Activated naive CD8-positive, alpha-beta T cell treated with anti-CD3 and anti-CD28 coated beads, Interleukin-2, amount 50 U/mL, for 16 hours (primary cell): ENCODE data around the gene ZNF324B.
A peak's percentile ranks its signal among the peaks of the same experiment; 100 is the strongest.
"Not testable (repeated sequence)": the region's sequence is repeated elsewhere in the genome, so short reads cannot be mapped to it uniquely, and the experiment has no call there.

Source experiments
- DNase-seq: peaks from one replicate; pipeline ENCODE4 v3.0.0-alpha.2; 2020; ENCODE audit warnings: low read depth, low spot score

The ZNF324B gene

DNA sequence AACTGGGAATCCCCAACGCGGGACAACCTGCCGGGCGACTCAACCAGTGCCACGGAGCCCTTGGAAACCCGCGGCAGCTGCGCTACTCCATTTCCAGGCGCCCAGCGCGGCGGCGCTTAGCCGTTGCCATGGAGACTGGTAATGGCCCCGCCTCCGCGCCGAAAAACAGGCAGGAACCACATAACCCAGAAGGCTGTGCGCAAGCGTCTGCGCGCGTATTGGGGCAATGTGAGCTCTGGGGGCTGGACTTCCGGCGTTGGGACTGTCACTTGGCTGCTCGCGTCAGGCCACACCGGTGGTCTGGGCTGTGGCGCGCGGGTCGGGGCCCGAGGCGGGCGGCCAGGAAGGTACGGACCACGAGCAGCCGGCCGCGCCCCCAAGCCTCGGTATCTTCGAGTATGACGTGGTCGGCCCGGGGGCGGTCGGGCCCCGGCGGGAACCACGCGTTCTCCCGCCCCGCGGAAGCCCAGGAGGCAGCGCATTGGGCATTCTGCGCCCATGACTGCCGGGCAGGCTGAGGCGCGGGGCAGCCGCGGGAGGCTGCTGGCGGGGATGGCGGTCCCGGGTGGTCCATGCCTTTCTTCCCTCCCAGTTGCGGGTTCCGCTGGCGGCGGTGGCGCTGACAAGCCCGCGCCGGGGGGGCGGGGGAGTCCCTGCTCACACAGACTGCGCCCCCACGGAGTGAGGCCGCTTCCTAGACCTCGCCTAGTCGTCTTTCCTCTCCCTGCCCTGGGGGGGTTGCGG, at the start of gene ZNF324B:
Gene ZNF324B, plus strand, starts transcription at position 265 of the 744 bp plus-strand sequence. CDS start 2,080 bp downstream, outside the sequence.
- peak; percentile 96 for DNase-seq

DNA sequence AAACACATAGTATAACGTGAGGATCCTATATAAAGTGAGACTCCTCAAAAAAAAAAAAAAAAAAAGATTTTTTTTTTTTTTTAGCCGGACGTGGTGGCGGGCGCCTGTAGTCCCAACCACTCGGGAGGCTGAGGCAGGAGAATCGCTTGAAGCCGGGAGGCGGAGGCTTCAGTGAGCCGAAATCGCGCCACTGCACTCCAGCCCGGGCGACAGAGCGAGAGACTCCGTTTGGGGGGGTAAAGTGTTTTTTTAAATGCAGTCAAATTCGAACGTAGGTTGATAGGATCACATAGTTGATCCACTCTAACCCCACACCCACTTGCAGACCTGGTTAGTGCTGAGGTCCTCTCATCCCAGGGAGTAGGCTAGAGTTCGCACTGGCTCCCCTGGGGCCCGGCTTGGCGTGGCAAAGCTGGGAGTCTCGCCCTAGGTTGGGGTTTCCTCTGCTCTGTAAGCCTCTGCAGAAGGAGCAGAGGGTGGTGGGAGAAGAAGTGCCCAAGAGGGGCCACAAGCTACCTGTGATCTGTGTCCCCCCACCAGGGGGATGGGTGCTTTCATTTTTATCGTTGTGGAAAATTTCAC, 49.5 kb upstream of the ZNF324B start:
- DNase-seq = no peak

DNA sequence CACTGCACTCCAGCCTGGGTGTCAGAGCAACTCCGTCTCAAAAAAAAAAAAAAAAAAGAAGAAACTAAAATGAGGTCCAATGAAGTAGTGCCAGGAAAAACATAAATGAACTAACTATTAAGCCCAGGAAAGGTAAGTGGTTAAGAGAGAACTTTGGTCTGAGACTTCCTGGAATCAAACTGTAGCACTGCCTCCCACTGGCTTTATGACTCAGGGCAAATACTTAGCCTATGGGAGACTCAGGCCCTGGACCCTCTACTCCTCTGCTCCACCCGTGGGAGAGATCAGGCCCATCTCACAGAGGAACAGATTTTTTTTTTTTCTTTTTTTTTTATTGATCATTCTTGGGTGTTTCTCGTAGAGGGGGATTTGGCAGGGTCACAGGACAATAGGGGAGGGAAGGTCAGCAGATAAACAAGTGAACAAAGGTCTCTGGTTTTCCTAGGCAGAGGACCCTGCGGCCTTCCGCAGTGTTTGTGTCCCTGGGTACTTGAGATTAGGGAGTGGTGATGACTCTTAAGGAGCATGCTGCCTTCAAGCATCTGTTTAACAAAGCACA, 47.4 kb upstream of the ZNF324B start:
- DNase-seq = not testable (repeated sequence)

DNA sequence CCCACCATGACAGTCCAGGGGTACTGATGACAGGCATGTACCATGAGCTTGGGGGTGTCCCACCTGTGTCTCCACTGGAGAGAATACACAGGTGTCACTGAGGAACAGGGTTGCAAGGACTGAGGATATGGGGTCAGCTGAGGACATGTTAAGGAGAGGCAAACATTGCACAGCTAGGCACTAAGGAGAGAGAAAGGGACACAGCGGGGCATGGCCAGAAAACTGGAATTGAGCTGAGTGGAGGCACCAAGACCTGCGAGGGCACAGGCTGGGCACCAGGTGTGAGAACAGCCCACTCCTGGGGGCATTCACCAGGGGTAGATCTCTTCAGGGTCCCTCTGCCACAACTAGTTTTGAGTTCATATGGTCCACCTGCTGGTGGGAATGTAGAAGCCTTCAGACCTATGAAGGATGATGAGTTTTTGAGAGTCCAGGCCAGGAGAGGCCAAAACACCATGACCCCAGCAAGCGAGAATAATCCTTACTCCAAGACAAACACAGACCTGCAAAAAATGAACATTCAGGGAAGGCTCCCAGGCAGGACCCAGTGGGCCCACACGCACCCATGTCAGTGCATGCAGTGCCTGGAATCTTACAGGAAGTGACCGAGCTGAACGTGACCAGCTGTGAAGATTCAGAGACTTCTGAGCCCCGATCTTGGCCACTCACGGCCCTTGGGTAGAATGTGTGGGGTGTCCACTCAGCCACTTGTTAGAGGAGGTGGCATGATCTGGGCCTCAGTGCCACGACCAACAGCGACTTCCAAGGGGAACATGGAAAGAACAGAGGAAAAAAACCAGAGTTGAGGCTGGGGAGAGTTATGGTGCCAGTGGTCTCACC, 44.4 kb upstream of the ZNF324B start:
- no peak for DNase-seq

DNA sequence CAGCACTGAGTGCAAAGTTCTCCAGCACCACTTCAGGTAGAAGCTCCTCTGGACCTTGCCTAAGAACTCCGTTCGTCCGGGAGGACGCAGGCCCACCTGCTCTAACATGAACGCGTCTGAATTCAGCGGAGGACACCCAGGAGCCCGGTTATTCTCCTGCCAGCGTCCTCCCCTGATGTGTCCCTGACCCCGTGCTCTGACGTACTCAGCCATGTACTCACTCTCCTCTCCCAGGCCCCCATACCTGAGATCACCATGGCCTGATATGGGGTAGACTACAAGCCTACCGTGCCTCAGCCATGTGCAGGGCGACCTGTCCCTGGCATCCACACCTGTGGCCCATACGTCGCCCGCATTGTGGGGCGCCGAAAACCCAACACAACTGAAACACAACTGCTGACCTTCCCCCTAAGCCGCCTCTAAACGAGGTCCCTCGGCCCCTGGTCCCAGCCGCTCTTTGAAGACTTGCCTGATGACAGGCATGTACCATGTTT, 43.7 kb upstream of the ZNF324B start:
- no peak for DNase-seq

DNA sequence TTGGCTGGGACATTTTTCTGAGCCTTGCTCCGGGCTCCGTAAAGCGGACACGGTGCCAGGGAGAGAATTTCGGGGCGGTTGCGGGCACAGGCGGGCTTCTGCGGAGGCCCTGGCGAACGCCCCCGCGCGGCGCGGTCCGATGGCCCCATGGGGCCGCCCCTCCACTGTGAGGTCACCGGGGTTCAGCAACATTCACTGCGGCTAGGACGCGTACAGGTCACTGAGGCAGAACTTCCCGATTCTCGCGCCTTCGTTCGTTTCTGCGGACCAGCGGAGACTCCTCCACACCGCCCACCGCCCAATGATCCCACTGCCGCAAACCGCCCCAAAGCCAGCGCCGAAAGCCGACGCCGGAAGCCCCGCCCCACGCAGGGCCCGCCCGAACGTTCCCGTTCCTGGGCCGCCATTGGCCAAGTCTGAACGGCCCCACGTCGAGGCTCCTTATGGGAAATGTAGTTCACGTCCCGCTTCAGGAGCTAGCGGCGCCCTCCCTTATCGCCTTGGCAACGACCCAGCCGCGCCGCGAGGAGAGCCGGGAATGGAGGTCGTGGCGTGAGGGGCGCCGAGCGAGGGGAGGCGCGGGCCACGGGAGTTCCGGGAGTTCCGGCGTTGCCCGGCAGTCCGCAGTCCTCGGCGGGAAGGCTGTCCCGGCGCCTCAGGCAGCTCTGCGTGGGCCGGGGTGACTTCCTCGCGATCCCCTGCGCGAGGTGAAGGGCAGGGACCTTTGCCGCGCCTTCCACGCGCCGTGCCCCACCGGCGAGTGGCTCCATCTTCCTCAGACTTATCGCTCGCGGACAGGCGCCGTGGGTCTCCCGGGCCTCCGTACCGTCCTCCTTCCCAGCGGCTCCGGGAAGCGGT, 43.0 kb upstream of the ZNF324B start, which contains the start of gene ZNF584:
Gene ZNF584, plus strand, starts transcription at position 498 of the 858 bp plus-strand sequence. CDS start 499 bp downstream, outside the sequence.
- peak; percentile 91 for DNase-seq

DNA sequence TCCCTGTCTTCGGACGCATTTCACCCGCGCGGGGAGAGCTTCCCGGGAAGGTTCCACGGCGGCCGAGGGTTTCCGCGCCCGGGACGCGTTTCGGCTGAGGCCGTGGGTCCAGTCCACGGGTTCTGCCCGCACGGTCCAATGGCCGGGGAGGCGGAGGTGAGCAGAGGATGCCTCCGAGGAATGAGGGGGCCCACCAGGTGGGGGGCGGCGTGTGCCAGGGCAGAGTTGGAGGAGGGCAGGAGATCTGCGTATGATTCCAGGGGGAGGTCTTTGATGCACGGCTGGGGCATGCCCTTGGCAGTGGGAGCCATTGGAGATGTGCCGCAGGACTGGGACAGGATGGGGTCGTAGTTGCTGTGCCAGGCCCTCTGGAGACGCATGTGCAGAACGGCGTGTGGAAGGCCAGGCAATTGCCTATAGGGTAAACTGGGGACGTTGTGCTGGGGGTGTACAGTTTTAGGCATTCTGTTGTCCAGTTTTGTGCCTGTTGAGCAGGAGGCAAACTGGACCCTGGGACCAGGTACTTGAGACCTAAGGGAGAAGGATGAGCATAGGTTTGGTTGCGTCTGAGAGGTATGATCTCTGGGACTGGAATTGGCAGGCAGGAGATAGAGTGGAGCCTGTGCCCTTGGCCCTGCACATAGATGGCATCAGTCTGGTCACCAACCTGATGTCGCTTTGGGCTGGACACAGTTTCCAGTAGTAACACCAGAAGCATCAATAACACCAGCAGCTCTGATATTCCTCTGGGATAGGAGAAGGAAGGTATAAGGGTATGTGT, 42.2 kb upstream of the ZNF324B start:
- DNase-seq = no peak

DNA sequence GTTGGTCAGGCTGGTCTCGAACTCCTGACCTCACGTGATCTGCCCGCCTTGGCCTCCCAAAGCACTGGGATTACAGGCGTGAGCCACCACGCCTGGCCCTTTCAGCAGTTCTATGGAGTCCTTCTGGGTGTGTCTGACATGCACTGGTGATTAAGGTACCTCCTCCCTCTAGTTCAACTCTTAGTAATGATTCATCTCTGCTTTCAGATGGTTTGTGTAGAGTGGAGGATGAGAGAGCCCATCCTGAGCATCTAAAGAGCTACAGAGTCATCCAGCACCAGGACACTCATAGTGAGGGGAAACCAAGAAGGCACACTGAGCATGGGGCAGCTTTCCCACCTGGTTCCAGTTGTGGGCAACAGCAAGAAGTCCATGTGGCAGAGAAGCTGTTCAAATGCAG, 34.8 kb upstream of the ZNF324B start:
- DNase-seq = no peak

DNA sequence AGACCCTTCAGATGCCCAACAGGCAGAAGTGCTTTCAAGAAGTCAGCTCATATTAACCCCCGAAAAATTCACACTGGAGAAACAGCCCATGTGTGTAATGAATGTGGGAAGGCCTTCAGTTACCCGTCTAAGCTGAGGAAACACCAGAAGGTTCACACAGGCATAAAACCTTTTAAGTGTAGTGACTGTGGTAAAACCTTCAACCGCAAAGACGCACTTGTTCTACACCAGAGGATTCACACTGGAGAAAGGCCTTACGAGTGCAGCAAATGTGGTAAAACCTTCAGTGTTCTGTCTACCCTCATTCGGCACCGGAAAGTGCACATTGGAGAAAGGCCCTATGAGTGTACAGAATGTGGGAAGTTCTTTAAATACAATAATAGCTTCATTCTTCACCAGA, 34.4 kb upstream of the ZNF324B start:
- DNase-seq = no peak

DNA sequence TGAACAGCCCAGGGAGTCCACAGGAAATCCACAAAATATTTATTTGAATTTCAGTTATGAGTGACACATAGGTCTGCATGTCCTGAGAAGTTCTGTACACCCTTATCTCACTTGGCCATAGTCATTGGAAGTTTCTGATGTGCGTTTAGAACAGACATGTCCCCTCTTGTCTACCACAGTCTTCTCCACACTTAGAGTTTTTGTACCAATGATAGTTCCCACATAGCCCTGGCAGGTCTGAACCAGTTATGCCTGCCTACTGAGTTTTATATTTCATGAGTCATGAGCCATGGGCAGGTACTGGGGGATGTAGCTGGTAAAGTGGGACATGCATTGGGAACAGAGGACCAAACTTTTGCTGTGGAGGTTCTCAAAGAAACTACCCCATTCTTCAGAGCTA, 22.8 kb upstream of the ZNF324B start:
- DNase-seq = no peak

DNA sequence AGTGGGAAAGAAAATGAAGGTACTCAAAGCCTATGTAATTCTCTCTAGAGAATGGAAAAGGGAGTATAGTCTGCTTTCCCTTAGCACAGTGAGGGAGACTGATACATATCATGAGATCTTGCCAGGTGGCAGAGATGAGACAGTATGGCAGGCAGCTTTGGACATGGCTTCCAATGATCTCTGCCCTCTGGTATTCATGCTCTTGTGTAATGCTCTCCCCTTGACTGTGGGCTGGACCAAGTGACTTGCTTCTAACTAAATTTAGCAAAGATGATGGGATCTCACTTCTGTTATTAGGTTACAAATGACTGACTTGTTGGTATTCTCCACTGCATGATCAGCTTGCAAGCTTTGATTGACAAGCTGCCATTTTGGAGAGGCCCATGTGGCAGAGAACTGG, 21.7 kb upstream of the ZNF324B start:
- no peak for DNase-seq

DNA sequence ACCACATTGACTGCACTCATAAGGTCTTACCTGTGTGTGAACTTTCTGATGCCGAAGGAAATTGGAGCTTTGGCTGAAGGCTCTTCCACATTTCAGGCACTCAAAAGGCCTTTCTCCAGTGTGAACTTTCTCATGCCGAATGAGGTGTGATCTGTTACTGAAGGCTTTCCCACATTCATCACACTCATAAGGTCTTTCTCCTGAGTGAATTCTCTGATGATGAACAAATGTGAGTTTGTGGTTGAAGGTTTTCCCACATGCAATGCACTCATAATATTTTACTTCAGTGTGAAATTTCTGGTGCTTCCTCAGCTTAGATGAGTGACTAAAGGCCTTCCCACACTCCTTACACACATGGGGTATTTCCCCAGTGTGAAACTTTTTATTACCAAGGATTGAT, 17.2 kb upstream of the ZNF324B start:
- no peak for DNase-seq

DNA sequence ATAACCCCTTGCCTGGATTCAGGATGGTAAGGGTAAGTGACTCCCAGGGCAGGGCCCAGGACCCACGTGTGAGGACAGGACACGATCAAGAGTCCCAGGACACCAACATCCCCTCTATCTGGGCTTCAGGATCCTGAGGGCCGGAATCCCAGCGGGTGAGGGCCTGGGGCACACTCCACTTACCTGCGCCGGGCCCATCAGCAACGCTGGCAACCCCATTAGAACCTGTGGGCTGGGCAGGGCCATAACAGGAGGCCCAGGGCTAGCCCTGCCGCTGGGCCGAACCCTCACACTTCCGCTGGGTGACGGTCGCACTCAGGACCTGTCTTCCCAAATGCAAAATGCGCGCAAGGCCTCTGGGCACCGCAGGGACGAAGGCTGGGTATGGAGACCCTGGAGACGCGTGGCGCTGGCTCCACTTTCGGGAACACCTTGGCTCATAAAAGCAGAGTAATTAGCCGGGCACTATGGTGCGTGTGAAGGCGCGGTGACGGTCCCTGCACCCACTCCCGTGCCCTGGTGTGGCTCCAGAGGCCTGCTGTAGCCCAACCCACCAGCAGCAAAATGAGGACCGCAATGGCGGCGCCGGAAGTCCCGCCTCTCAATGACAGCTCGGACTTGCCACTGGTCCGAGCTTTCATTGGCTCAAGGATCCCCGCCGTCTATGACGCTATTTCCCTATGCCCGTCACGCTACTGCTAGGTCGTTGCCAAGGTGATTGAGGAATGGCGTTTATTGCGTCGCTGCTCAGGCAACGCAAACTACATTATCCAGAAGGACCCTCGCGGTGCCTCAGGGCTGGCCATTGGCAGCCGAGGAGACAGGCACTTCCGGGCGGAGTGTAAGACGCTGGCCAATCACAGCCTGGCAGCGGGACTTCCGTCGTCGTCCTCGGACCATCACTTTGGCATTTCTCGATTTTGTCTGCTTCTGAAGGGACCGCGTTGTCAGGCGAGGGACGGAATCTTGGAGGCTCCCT, 11.6 kb upstream of the ZNF324B start, which contains the start of gene ZNF132:
Gene ZNF132, minus strand, starts transcription at position 578 of the 979 bp plus-strand sequence. Its CDS starts 332 bp downstream, at position 246.
- DNase-seq = peak; percentile 84

DNA sequence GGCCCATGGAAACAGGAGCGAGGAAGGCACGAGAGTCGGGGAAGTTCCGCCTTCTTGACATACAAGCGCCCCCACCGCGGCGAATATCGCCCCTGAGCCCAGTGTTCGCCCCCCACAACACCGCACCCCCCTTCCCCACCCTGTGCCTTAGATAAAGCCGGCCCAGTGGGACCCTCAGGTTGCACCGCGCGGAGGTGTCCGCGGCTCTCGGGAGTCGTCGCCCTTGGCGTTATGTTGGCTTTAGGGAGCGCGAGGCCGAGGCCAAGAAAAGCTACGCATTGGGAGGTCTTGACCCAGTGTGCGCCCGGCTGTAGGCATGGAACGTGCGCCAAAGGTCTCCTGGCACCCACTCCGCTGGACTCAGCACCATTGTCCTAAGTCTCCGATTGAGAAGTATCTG, 10.9 kb upstream of the ZNF324B start:
- DNase-seq = no peak

DNA sequence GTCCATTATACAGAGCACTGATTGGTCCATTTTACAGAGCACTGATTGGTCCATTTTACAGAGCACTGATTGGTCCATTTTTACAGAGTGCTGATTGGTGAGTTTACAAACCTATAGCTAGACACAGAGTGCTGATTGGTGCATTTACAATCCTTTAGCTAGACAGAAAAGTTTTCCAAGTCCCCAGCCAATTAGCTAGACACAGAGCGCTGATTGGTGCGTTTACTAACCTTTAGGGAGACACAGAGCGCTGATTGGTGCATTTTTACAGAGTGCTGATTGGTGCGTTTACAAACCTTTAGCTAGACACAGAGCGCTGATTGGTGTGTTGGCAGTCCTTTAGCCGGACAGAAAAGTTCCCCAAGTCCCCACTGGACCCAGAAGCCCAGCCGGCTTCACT, 8.4 kb upstream of the ZNF324B start:
- not testable (repeated sequence) for DNase-seq

DNA sequence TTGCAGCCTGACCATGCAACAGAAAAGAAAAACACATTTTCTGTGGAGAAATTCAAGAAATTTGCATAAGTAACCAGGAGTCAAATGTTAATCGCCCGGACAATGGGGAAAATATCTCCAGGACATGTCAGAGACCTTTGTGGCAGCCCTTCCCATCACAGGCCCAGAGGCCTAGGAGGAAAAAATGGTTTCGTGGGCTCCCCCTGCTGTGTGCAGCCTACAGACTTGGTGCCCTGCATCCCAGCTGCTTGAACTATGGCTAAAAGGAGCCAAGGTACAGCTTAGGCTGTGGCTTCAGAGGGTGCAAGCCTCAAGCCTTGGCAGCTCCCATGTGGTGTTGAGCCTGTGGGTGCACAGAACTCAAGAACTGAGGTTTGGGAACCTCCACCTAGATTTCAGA, 2.6 kb upstream of the ZNF324B start:
- not testable (repeated sequence) for DNase-seq

DNA sequence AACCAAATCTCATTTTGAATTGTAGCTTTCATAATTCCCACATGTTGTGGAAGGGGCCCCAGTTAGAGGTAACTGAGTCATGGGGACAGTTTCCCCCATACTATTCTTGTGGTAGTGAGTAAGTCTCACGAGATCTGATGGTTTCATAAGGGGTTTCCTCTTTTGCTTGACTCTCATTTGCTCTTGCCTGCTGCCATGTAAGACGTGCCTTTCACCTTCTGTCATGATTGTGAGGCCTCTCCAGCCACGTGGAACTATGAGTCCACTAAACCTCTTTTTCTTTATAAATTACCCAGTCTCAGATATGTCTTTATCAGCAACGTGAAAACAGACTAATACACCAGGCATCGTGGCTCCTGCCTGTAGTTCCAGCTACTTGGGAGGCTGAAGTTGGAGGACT, 1.4 kb upstream of the ZNF324B start:
- DNase-seq = not testable (repeated sequence)

DNA sequence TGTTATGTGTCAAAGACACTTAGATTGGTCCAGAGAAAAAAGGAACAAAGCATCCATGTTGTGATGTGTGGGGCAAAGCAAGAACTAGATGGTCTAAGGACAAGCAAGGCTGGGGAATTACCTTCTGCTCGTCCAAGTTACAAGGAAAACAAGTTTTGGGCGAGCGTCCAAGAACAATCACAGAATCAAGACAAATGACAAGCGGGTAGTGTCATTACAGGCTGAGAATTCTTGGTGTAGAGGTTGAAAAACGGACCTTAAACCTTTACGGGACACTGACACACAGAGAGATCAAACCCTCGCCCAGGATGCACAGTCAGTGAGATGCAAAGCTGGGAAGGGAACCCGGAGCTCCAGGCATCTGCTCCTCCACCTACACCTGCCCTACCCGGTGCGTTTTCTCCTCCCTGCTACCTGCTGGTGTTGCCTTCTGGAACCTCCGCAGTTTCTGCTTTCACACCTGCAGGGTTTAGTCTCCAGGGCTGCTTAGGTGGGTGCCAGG, 515 bp upstream of the ZNF324B start:
- DNase-seq = no peak

DNA sequence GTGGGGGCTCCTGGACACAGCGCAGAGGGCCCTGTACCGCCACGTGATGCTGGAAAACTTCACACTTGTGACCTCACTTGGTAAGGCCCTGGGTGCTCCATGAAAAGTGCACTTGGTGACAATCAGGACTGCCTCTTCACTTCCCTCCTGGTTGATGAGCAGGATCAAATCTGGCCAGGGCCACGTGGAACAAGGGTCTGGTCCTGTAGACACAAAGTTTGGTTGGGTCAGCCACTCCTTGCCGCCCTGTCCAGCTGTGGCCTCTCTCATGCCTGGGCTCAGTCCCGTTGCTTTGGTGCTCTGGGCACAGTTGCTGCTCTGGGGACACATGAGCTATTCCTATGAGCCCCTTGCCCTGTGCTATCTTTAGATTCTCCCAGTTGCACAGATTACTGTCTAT, 2.3 kb downstream of the ZNF324B start:
- DNase-seq = no peak
